GM18870 (cell line): ENCODE measurements around the gene CFC1B.
"Not testable (repeated sequence)": the region's sequence is repeated elsewhere in the genome, so short reads cannot be mapped to it uniquely, and the experiment has no call there.

Source experiments
- ATAC-seq: cut with Tn5 transposase; IDR thresholded peaks from one replicate; pipeline ENCODE4 v1.9.1; 2021; ENCODE audit warnings: moderate library complexity; ENCODE audit not compliant: unreplicated experiment

Gene CFC1B

DNA sequence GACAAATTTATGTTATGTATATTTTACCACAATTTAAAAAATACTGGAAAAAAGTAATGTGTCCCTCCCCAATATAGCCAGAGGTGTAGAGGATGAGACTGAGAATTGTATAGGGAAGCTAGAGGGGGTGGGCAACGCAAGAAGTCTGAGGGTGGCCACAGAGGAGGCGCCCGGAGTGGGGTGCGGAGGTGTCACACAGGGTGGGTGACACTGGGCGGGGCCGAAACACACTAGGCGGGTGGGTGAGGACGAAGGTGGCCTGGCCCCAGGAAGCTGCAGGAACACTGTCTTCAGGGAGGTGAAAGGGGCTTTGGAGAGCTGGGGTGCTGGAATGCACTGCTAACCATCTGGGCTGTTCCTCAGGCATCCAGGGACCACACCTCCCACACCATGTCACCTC, 35.4 kb downstream of the CFC1B start:
- not testable (repeated sequence) for ATAC-seq

DNA sequence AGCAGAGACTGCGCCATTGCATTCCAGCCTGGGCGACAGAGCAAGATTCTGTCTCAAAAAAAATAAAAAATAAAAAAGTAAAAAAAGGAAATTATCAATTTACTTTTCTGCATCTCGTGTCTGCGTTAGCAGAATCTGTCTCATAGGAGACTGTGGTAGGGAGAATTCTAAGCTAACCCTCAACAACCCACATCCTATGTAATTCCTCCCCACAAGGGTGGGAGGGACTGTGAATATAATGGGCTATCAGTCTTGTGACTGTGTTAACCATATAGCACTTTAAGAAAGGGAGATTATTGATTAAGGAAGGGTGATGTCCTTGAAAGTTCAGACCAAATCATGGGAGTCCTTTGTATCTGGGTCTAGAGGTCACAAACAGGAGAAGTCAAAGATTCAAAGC, 45.1 kb downstream of the CFC1B start:
- not testable (repeated sequence) for ATAC-seq

DNA sequence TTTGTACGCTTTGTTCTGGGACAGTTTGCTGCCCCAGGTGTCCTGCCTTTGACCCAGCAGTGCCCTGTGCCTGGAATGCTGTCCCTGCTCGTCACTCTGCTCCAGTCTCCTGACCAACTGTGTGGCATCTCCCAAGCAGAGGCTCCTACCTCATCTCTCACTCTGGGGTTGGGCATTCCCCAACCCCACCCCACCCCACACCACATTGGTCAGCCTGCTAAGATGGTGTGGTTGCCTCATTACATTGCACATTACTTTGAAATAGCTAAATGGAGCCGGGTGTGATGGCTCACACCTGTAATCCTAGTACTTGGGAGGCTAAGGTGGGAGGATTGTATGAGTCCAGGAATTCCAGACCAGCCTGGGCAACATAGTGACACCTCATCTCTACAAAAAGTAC, 50.9 kb downstream of the CFC1B start:
- ATAC-seq = not testable (repeated sequence)

DNA sequence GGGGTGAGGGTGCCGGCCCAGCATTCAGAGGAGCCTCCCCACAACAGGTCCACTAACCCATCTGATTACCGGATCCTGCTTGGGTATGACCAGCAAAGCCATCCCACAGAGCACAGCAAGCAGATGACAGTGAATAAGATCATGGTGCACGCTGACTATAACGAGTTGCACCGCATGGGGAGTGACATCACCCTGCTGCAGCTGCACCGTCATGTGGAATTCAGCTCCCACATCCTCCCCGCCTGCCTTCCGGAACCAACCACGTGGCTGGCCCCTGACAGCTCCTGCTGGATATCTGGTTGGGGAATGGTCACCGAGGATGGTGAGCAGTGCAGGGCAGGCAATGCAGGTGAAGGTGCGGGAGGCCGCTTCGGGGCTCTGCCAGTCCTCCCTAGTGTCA, 53.2 kb downstream of the CFC1B start:
- not testable (repeated sequence) for ATAC-seq

DNA sequence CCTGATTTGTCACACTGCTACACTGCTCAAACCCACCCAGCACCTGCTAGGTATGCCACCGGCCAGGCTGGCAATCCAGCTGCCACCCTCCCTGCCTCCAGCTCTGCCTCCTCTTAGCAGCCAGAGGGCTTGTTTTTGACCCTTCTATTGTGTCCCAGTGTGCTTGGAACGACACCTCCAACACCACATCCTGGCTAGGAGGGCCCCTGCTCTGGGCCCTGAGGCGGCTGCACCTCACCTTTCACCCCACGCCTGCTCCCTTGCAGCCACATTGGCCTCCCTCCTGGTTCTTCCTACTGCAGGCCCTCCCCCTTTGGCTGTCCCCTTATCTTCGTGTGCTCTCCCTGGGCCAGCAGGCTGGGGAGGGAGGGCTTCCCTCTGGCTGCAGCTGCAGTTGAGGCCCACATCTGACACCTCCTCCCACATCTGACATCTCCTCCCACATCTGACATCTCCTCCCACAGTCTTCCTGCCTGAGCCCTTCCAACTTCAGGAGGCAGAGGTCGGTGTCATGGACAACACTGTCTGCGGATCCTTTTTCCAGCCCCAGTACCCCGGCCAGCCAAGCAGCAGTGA, 55.3 kb downstream of the CFC1B start:
- not testable (repeated sequence) for ATAC-seq

DNA sequence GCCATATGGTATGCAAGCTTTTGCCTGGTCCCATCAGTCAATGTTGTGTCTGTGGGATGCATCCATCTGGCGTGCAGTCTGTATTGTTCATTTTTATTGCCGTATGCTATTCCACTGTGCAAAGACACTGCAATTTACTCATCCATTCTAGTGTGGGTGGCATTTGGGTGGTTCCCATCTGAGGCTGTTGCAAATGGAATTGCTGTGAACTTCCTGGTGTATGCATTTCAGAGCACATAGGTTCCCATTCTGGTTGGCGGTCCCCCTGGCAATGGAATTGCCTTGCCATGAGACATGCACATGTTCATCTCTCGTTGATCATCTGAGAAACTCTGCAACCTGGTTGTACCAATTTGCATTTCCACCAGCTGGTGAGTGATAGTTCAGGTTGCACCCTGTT, 56.5 kb downstream of the CFC1B start:
- not testable (repeated sequence) for ATAC-seq
